NCI-H748 (cell line): ENCODE measurements around the gene PIN4.
"Not testable (repeated sequence)": the region's sequence is repeated elsewhere in the genome, so short reads cannot be mapped to it uniquely, and the experiment has no call there.

Source experiments
- DNase-seq: peaks from one replicate; lab custom pipeline; 2025; ENCODE audit not compliant: unreplicated experiment; lab: John Stamatoyannopoulos, UW

PIN4 gene

DNA sequence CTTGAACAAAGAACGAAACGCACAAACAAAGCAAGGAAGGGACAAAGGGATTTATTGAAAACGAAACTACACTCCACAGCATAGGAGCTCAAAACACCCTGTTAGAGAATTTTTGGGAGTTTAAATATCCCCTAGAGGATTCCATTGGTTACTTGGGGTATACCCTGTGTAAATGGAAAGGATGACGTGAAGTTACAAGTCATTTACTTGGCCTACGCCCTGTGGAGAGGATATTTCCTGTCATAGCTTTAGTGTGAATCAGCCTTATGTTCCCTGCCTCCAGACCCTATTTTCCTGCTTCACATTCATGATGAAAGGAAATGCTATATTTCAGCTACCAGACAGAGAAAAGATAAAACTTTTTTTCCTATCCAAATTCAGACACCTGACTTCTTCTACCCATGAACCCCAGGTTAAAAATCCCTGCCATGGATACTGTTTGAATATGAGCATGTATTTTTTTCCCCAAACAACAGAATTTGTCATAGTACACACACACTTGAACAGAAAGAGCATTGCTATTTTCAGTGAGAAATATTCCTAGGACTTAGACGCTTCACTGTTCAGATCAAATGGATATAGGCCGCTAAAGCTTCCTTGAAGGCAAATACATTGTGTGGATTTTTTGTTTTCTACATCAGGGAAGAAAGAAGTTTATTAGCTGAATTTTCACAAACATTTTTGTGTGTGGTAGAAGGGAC lies 20.4 kb downstream of the PIN4 start:
- no peak for DNase-seq

GRCh38 chrX:72202792-72203401 lies 21.3 kb downstream of the PIN4 start:
- DNase-seq = no peak

GRCh38 chrX:72203421-72203820 lies 21.9 kb downstream of the PIN4 start:
- no peak for DNase-seq

- DNase-seq = no peak
Observed at GRCh38 chrX:72205706-72206105, 24.1 kb downstream of the PIN4 start.

- no peak for DNase-seq
Observed at GRCh38 chrX:72207366-72207765, 25.8 kb downstream of the PIN4 start.

- no peak for DNase-seq
Observed at GRCh38 chrX:72208126-72208800, 26.7 kb downstream of the PIN4 start.

GRCh38 chrX:72216973-72217372 lies 35.4 kb downstream of the PIN4 start:
- DNase-seq = no peak

GRCh38 chrX:72220375-72220774 lies 38.8 kb downstream of the PIN4 start:
- DNase-seq = not testable (repeated sequence)

- no peak for DNase-seq
Observed at GRCh38 chrX:72230290-72230689, 48.7 kb downstream of the PIN4 start.

GRCh38 chrX:72236841-72237240 lies 55.3 kb downstream of the PIN4 start:
- DNase-seq = no peak

GRCh38 chrX:72238183-72238582 lies 56.6 kb downstream of the PIN4 start:
- DNase-seq = peak; percentile 14

- peak; percentile 93 for DNase-seq
Observed at GRCh38 chrX:72238721-72239475, 57.3 kb downstream of the PIN4 start, which contains the start of gene ERCC6L. ERCC6L (minus strand) TSS chrX:72239027; CDS start chrX:72238911, 116 bp downstream.

DNA sequence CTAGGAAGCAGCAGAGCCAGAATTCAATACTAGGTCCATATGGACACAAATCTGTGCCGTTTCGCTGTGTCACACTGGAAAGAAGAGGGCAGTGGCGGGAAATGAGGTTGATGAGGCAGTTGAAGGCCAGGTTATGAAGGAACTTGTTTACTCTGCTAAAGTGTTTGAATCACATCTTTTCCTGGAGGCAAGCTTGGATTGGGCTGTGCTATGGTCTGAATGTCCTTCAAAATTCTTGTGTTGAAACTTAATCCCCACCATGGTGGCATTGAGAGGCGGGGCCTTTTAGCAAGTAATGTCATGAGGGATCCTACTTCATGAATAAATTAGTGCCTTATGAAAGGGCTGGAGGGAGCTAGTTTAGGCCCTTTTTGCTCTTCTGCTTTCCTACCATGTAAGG lies 59.4 kb downstream of the PIN4 start:
- no peak for DNase-seq

DNA sequence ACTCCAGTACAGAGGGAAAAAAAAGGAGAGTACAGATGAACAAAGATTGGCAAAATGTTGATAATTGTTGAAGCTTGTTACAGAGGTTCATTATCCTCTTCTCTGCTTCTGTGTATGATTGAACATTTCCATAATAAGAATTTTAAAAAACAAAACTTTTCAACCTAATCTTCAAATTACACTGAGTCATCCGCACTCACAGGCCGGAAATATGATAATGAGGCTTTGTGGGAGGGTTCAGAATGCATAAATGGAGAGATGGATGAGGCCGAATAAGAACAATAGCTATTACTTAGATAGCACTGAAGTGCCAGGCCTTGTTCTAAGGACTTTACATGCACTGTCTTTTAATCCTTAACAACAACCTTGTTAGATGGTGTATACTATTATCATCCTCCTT lies 61.9 kb downstream of the PIN4 start:
- DNase-seq = no peak

DNA sequence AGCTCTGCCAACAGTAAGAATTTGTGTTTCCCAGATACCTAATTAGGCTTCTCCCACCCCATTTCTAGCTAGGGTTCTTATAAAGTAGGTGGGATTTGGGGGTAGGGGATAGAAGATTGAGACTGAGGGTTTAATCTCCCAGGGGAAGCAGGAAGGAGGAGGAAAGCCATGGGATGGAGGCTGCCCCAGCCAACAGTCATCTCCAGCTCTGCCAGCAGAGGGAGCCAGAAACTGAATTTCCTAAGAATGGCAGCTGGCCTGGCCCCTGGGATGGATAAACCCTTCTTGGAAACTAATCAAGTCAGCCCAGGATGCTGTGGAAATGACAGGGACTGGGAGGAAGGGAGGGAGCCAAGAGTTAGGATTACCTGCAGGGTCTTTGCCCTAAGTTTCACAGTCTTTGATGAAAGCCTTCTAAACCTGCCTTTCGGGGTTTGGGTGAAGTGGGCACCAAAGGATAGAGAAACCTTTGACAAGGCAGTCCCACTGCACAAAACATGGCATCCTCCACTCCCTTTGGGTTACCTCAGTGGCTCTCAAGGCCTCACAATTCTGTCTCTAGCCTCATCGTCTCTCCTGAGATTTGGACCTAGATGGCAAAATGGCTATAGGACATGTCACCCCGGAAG lies 64.0 kb downstream of the PIN4 start:
- peak; percentile 69 for DNase-seq

DNA sequence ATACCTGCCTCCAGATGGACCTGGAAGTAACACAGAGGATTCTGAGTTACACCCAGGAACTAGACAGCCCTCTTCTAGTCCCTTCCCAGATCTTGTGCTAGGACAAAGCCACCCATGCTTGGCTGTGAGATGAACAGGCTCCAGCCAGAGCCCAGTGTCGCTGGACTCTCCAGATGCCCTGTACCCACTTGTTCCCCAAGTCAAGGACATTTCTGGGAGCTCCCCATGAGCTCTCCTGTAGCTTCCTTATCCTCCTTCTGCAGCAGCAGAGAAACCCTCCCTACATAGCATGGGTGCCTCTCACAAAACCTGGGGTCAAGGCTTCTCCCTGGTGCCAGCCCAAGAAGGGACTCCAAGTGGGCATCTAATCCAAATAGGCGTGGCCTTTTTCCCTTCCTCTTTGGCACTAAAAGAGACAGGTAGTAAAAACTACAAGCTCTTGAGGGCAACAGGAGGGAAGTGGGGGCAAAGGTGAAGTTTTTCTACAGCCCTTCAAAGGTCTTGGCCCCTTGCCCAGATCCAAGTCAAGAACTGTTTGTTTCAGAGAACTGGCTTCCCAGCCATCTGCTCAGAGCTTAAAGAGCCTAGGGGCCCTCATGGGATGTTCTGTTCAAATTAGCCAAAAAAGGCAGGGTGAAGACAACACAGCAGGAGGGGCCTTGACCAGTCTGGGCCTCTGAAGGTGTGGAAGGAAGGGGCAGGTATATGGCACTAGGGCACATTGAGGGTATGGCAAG lies 65.8 kb downstream of the PIN4 start:
- peak; percentile 67 for DNase-seq
